ENCODE data around the gene SNAI3.

DNA sequence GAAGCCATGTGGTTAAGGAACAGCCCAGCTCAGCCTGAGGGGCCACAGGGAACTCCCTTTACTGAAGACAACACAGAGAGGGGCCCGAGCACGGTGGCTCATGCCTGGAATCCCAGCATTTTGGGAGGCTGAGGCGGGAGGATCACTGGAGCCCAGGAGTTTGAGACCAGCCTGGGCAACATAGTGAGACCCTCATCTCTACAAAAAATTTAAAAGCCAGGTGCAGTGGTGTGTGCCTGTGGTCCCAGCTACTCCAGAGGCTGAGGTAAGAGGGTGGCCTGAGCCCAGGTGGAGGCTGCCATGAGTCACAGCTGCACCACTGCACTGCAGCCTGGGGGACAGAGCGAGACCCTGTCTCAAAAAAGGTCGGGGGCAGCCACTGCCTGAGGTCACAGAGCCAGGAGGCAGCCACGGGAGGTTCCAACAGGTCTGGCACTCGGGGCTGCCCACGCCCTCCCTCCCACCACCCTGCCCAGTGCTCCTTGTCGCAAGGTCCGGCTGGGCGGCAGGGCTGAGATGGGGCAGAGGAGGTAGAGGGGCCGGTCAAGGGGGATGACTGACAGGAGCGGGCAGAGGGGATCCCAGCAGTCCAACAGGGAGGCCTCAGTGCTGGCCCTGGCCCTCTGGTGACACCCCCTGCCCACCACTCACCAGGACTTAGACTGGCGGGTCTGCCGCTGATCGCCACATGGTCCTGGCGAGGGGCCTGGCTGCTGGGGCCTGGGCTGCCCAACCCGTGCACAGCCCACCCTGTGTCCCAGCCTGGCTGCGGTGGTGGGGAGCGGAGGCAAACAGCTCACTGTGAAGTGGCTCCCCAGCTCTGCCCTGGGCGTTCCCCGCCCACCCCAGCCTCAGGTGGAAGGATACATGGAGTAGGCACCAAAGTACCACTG is 38.9 kb downstream of the SNAI3 start:
- TF ChIP-seq, protein P1, sequence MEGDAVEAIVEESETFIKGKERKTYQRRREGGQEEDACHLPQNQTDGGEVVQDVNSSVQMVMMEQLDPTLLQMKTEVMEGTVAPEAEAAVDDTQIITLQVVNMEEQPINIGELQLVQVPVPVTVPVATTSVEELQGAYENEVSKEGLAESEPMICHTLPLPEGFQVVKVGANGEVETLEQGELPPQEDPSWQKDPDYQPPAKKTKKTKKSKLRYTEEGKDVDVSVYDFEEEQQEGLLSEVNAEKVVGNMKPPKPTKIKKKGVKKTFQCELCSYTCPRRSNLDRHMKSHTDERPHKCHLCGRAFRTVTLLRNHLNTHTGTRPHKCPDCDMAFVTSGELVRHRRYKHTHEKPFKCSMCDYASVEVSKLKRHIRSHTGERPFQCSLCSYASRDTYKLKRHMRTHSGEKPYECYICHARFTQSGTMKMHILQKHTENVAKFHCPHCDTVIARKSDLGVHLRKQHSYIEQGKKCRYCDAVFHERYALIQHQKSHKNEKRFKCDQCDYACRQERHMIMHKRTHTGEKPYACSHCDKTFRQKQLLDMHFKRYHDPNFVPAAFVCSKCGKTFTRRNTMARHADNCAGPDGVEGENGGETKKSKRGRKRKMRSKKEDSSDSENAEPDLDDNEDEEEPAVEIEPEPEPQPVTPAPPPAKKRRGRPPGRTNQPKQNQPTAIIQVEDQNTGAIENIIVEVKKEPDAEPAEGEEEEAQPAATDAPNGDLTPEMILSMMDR (conservative IDR thresholded peaks at IDR 0.05; ENCODE audit: low read depth in 2 of 2): no peak
- TF ChIP-seq, protein P2, sequence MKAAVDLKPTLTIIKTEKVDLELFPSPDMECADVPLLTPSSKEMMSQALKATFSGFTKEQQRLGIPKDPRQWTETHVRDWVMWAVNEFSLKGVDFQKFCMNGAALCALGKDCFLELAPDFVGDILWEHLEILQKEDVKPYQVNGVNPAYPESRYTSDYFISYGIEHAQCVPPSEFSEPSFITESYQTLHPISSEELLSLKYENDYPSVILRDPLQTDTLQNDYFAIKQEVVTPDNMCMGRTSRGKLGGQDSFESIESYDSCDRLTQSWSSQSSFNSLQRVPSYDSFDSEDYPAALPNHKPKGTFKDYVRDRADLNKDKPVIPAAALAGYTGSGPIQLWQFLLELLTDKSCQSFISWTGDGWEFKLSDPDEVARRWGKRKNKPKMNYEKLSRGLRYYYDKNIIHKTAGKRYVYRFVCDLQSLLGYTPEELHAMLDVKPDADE (IDR thresholded peaks at IDR 0.05): no peak
- TF ChIP-seq POLR2AphosphoS5 (IDR thresholded peaks at IDR 0.05; ENCODE audit: low read depth) (no peak), EZH2phosphoT487 (IDR thresholded peaks at IDR 0.05; ENCODE audit: unreplicated experiment) (no peak), EZH2 (IDR thresholded peaks at IDR 0.05; ENCODE audit: low read depth, unreplicated experiment) (no peak), NANOG (IDR thresholded peaks at IDR 0.05; ENCODE audit: borderline replicate concordance) (no peak), CREB1 (CRISPR knock-in tag; IDR thresholded peaks at IDR 0.05; ENCODE audit: low read depth) (no peak), STAT1 (IDR thresholded peaks at IDR 0.05; ENCODE audit: unreplicated experiment) (no peak), JUNB (IDR thresholded peaks at IDR 0.05; ENCODE audit: unreplicated experiment) (no peak)
- TF ChIP-seq, protein P3, sequence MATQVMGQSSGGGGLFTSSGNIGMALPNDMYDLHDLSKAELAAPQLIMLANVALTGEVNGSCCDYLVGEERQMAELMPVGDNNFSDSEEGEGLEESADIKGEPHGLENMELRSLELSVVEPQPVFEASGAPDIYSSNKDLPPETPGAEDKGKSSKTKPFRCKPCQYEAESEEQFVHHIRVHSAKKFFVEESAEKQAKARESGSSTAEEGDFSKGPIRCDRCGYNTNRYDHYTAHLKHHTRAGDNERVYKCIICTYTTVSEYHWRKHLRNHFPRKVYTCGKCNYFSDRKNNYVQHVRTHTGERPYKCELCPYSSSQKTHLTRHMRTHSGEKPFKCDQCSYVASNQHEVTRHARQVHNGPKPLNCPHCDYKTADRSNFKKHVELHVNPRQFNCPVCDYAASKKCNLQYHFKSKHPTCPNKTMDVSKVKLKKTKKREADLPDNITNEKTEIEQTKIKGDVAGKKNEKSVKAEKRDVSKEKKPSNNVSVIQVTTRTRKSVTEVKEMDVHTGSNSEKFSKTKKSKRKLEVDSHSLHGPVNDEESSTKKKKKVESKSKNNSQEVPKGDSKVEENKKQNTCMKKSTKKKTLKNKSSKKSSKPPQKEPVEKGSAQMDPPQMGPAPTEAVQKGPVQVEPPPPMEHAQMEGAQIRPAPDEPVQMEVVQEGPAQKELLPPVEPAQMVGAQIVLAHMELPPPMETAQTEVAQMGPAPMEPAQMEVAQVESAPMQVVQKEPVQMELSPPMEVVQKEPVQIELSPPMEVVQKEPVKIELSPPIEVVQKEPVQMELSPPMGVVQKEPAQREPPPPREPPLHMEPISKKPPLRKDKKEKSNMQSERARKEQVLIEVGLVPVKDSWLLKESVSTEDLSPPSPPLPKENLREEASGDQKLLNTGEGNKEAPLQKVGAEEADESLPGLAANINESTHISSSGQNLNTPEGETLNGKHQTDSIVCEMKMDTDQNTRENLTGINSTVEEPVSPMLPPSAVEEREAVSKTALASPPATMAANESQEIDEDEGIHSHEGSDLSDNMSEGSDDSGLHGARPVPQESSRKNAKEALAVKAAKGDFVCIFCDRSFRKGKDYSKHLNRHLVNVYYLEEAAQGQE (IDR thresholded peaks at IDR 0.05; ENCODE audit: unreplicated experiment): no peak

Measured in GM23338 (cell line).